ENCODE results near the gene RPL5. TPM values are rescaled to one million over a fixed set of nuclear protein-coding genes. Genes with fewer than 3 reads are reported as not detected.

RPL5 gene
- total and polyA plus RNA-seq, 2 donors (not counting 1 experiment from before 2014, with no cell fraction given): 1,104 to 1,477 TPM

DNA sequence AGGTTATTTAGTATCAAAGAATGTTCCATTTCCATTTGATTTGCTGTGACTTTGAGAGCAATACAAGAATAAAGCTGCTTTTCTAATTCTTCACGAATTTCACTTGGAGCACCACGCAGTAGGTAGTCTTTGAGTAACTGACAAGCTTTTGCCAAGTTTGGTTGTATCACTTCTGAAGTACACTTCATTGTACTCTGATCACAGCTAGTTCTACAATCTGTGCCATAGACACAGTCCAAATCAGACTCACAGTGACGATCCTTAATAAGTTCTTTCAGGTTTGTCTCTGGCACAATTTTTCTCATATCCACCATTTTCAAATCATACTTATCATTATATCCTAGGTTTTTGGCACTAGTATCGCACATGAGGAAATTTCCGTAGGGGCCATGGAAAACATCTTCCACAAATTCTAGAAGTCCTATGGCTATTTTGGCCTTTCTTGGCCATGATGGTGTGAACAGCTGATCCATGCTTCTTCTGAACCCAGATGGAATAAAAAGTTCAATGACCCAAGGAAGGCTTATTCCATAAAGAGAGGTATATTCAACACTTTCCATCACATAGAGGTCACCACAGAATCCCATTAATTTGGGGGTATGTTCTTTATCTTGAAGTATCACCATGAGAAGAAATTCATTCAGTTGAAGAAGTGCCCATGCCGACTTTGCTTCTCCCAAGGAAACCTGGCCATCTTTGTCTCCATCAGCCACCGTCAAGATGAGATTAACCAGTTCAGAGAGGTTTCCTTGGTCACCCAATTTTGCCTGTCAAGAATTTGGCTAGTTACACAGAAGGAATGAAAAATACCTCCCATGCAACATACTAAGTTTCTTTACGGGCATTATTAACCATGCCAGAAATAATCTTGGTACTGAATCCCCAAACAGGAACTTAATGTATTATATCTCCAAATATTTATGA lies 11.9 kb downstream of the RPL5 start:
- no peak overlapping the region for H3K9ac ChIP-seq (ENCODE audit: low read length)
- Mint-ChIP-seq H3K27me3 (no peaks in the 10 kb centered on the region), H3K4me1 (peaks cover 10% of the 10 kb centered on the region), H3K27ac (peak overlapping the region; percentile 20), H3K9me3 (ENCODE audit: insufficient read depth) (no peaks in the 10 kb centered on the region), H3K4me3 (no peak overlapping the region)
- H2AFZ ChIP-seq (ENCODE audit: insufficient read depth, low read depth, low read length, poor library complexity, severe bottlenecking): no peak overlapping the region
- H3K4me1 ChIP-seq (ENCODE audit: control insufficient read depth in 2 of 2, insufficient read depth in 2 of 2, low read length in 2 of 2): no peaks in the 10 kb centered on the region
- no peaks in the 10 kb centered on the region for H3K9me3 ChIP-seq (ENCODE audit: control extremely low read depth in 1 of 3, control insufficient read depth in 2 of 3, insufficient read depth in 1 of 3, low read length in 2 of 3)
- ATAC-seq (ENCODE audit: low read depth) (no peak), DNase-seq (no peak)
- TF ChIP-seq EZH2 (IDR thresholded peaks at IDR 0.05; ENCODE audit: borderline replicate concordance, insufficient read depth, low read depth, low read length, poor library complexity, severe bottlenecking): no peak
- TF ChIP-seq, protein P1, sequence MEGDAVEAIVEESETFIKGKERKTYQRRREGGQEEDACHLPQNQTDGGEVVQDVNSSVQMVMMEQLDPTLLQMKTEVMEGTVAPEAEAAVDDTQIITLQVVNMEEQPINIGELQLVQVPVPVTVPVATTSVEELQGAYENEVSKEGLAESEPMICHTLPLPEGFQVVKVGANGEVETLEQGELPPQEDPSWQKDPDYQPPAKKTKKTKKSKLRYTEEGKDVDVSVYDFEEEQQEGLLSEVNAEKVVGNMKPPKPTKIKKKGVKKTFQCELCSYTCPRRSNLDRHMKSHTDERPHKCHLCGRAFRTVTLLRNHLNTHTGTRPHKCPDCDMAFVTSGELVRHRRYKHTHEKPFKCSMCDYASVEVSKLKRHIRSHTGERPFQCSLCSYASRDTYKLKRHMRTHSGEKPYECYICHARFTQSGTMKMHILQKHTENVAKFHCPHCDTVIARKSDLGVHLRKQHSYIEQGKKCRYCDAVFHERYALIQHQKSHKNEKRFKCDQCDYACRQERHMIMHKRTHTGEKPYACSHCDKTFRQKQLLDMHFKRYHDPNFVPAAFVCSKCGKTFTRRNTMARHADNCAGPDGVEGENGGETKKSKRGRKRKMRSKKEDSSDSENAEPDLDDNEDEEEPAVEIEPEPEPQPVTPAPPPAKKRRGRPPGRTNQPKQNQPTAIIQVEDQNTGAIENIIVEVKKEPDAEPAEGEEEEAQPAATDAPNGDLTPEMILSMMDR (IDR thresholded peaks at IDR 0.05): no peak
- H3K79me2 ChIP-seq (ENCODE audit: control insufficient read depth, insufficient read depth, low read length): peaks cover 9% of the 10 kb centered on the region
- intact Hi-C loops (cut with micrococcal nuclease): no loop called here
- H3K4me2 ChIP-seq (replicated peaks; ENCODE audit: low read depth, low read length, poor library complexity, severe bottlenecking): no peak overlapping the region
- ChIA-PET POLR2A (no interaction called here), CTCF (interaction anchor here (0.8 to 1.2 kb wide), 3 partner anchors 11 to 150 kb away, joined by 3 read pairs; partner anchors contain the start of gene RPL5)
- peaks cover 13% of the 10 kb centered on the region for H4K20me1 ChIP-seq (ENCODE audit: control insufficient read depth, insufficient read depth, low read length, poor library complexity, severe bottlenecking)
- peak overlapping the region in 1 of 2 donors; percentile 10 for H3K27ac ChIP-seq (ENCODE audit: low read length in 2 of 2)
- peaks cover 17 to 74% of the 10 kb centered on the region in 2 experiments for H3K36me3 ChIP-seq (replicated peaks in 1 of 2; ENCODE audit: control extremely low read depth in 1 of 2, control insufficient read depth in 1 of 2, extremely low read depth in 1 of 2, insufficient read depth in 2 of 2, low read length in 1 of 2)
- H3K27me3 ChIP-seq (replicated peaks in 1 of 4; ENCODE audit: control extremely low read depth in 1 of 4, control insufficient read depth in 3 of 4, insufficient read depth in 4 of 4, low read length in 3 of 4): no peaks in the 10 kb centered on the region
- H3K4me3 ChIP-seq (ENCODE audit: control extremely low read depth in 1 of 5, extremely low read depth in 1 of 5, insufficient read depth in 1 of 5, low read depth in 2 of 5, low read length in 4 of 5): no peak overlapping the region
- WGBS (ENCODE audit: insufficient coverage): 97% methylated on average over 3 of the region's 8 CpGs

DNA sequence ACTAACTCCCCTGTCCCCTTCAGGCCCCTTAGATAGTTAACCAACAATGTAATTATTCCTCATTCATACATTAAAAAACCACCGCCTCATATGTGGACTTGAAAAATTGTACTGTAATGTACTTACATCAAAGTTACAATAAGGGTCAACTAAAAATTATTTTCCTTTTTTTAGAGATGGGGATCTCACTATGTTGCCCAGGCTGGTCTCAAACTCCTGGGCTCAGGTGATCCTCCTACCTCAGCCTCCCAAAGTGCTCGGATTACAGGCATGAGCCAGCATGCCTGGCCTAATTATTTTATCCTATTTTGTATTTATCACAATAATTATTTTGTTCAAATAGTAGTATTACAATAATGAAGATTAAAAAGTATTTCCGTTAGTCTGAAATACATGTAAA lies 12.6 kb downstream of the RPL5 start:
- ChIA-PET CTCF (interaction anchor here (0.7 kb wide), 1 partner anchor 204 kb away, joined by 4 read pairs; no protein-coding TSS in a partner anchor), POLR2A (no interaction called here)
- H3K4me1 ChIP-seq (ENCODE audit: control insufficient read depth in 2 of 2, insufficient read depth in 2 of 2, low read length in 2 of 2): no peaks in the 10 kb centered on the region
- no peak overlapping the region for H3K4me2 ChIP-seq (replicated peaks; ENCODE audit: low read depth, low read length, poor library complexity, severe bottlenecking)
- H3K9ac ChIP-seq (ENCODE audit: low read length): no peak overlapping the region
- peaks cover 6% of the 10 kb centered on the region for H4K20me1 ChIP-seq (ENCODE audit: control insufficient read depth, insufficient read depth, low read length, poor library complexity, severe bottlenecking)
- H3K27ac Mint-ChIP-seq: no peak overlapping the region
- peak overlapping the region in 1 of 2 donors; percentile 10 for H3K27ac ChIP-seq (ENCODE audit: low read length in 2 of 2)
- intact Hi-C loops (cut with micrococcal nuclease): no loop called here
- H3K9me3 ChIP-seq (ENCODE audit: control extremely low read depth in 1 of 3, control insufficient read depth in 2 of 3, insufficient read depth in 1 of 3, low read length in 2 of 3): no peaks in the 10 kb centered on the region
- H3K36me3 ChIP-seq (replicated peaks in 1 of 2; ENCODE audit: control extremely low read depth in 1 of 2, control insufficient read depth in 1 of 2, extremely low read depth in 1 of 2, insufficient read depth in 2 of 2, low read length in 1 of 2): peaks cover 18 to 76% of the 10 kb centered on the region in 2 experiments
- DNase-seq (no peak), ATAC-seq (ENCODE audit: low read depth) (no peak)
- H3K4me3 Mint-ChIP-seq: no peak overlapping the region
- H3K4me3 ChIP-seq (ENCODE audit: control extremely low read depth in 1 of 5, extremely low read depth in 1 of 5, insufficient read depth in 1 of 5, low read depth in 2 of 5, low read length in 4 of 5): no peak overlapping the region
- H3K4me1 Mint-ChIP-seq: peaks cover 8% of the 10 kb centered on the region
- H3K9me3 Mint-ChIP-seq (ENCODE audit: insufficient read depth): no peaks in the 10 kb centered on the region
- TF ChIP-seq, protein P1 (IDR thresholded peaks at IDR 0.05): no peak
- no peak for TF ChIP-seq EZH2 (IDR thresholded peaks at IDR 0.05; ENCODE audit: borderline replicate concordance, insufficient read depth, low read depth, low read length, poor library complexity, severe bottlenecking)
- H3K27me3 Mint-ChIP-seq: no peaks in the 10 kb centered on the region
- H2AFZ ChIP-seq (ENCODE audit: insufficient read depth, low read depth, low read length, poor library complexity, severe bottlenecking): no peak overlapping the region
- no peaks in the 10 kb centered on the region for H3K27me3 ChIP-seq (replicated peaks in 1 of 4; ENCODE audit: control extremely low read depth in 1 of 4, control insufficient read depth in 3 of 4, insufficient read depth in 4 of 4, low read length in 3 of 4)
- peaks cover 12% of the 10 kb centered on the region for H3K79me2 ChIP-seq (ENCODE audit: control insufficient read depth, insufficient read depth, low read length)
- WGBS (ENCODE audit: insufficient coverage): no CpG with 5 or more reads among the region's 3 CpGs
